Left cardiac atrium (tissue), 4 donors: ENCODE data around the gene FTSJ1. TPM values are rescaled to one million over a fixed set of nuclear protein-coding genes. Genes with fewer than 3 reads are reported as not detected.
"Not testable (repeated sequence)": the region's sequence is repeated elsewhere in the genome, so short reads cannot be mapped to it uniquely, and the experiment has no call there.

Experiments used
- ATAC-seq, 2 donors: fragments of 200-7000 bp; cut with Tn5 transposase; one replicate each; pipeline ENCODE4 v1.9.1; 2020; ENCODE audit warnings: mild to moderate bottlenecking in 2 of 2, moderate library complexity in 2 of 2
- DNase-seq: peaks from one replicate; pipeline ENCODE4 v3.0.0-alpha.2; 2020
- intact Hi-C, 2 donors: fragments of 100-400 bp; cut with DNase I; formaldehyde crosslinking; loops; one replicate each; pipeline versions ENCODE4 v1.14.1 to v1.15.1; 2022 to 2023
- total RNA-seq, 2 donors: library from RNA; stranded (reverse); fragmentation: NEBNext Ultra II Directional; extraction: Animal tissue kit (Norgen Biotek cat#: 25700); gene quantifications; one replicate each; pipeline ENCODE4 v1.2.1, GENCODE V29; 2021
- donor health status: DM: no; HTN: yes; CAD: no.
- donor health status: DM: no; HTN: yes; CAD: no; lungs with severe emphysema.
- donor health status: DM: yes; HTN: yes; CAD: no.
- donor health status: Dilated cardiomyopathy.

FTSJ1 gene
- total RNA-seq, 2 donors from 2014 or later = 19.0 to 29.1 TPM

- intact Hi-C loops = no loop called here
- peak in 1 of 2 donors; percentile 8 for ATAC-seq
- no peak for DNase-seq
These were observed 39.8 kb downstream of the FTSJ1 start for GRCh38 chrX:48515842-48516241.

GRCh38 chrX:48516285-48516684 lies 40.3 kb downstream of the FTSJ1 start:
- intact Hi-C loops = no loop called here
- ATAC-seq (peak in 1 of 2 donors; percentile 40), DNase-seq (no peak)

- no peak for ATAC-seq
- no peak for DNase-seq
- intact Hi-C loops = no loop called here
These were observed 41.0 kb downstream of the FTSJ1 start for GRCh38 chrX:48516987-48517386.

- intact Hi-C loops = not testable (repeated sequence)
These were observed 43.5 kb downstream of the FTSJ1 start for GRCh38 chrX:48519481-48519880.

GRCh38 chrX:48520455-48520854 lies 44.5 kb downstream of the FTSJ1 start:
- DNase-seq = no peak
- intact Hi-C loops = no loop called here
- no peak for ATAC-seq

More at GRCh38 chrX:48519481-48519880, 43.5 kb downstream of the FTSJ1 start:
- ATAC-seq, DNase-seq: not testable (repeated sequence)

GRCh38 chrX:48520976-48521352 lies 45.0 kb downstream of the FTSJ1 start:
- ATAC-seq = no peak
- no peak for DNase-seq
- intact Hi-C loops = no loop called here

- DNase-seq (peak; percentile 92), ATAC-seq (peak; percentile 99 to 100)
- intact Hi-C loops = no loop called here
These were observed 45.6 kb downstream of the FTSJ1 start, which contains the start of gene EBP for GRCh38 chrX:48521353-48522243. TSS of gene EBP (plus strand) at chrX:48521808. CDS start at chrX:48523772, 1,964 bp downstream.

- intact Hi-C loops = no loop called here
- DNase-seq (no peak), ATAC-seq (no peak)
These were observed 46.3 kb downstream of the FTSJ1 start for GRCh38 chrX:48522291-48522690.

- intact Hi-C loops = no loop called here
- no peak for ATAC-seq
- DNase-seq = no peak
These were observed 47.7 kb downstream of the FTSJ1 start for GRCh38 chrX:48523682-48524081.

GRCh38 chrX:48525853-48526252 lies 49.9 kb downstream of the FTSJ1 start:
- ATAC-seq, DNase-seq, intact Hi-C loops: not testable (repeated sequence)

- intact Hi-C loops = no loop called here
- no peak for ATAC-seq
- no peak for DNase-seq
These were observed 54.7 kb downstream of the FTSJ1 start for GRCh38 chrX:48530736-48531135.

- ATAC-seq (peak; percentile 70 to 92), DNase-seq (no peak)
- intact Hi-C loops = no loop called here
These were observed 55.5 kb downstream of the FTSJ1 start for GRCh38 chrX:48531358-48531959.

- intact Hi-C loops = no loop called here
- ATAC-seq = peak in 1 of 2 donors; percentile 46
These were observed 56.2 kb downstream of the FTSJ1 start for GRCh38 chrX:48532161-48532560.

GRCh38 chrX:48533165-48533564 lies 57.2 kb downstream of the FTSJ1 start:
- no peak for DNase-seq
- intact Hi-C loops = no loop called here
- ATAC-seq = no peak

More at GRCh38 chrX:48532161-48532560, 56.2 kb downstream of the FTSJ1 start:
- DNase-seq = no peak

Other genes starting within 250 kb of the FTSJ1 start
- gene SSX1, start 220.8 kb upstream of the FTSJ1 start, total RNA-seq = not detected
- gene SSX3, start 119.5 kb upstream of the FTSJ1 start, total RNA-seq = not detected
- not detected for gene SSX4, start 92.7 kb upstream of the FTSJ1 start, total RNA-seq
- gene SSX4B, start 64.2 kb upstream of the FTSJ1 start, total RNA-seq = not detected
- gene SLC38A5, start 5.9 kb upstream of the FTSJ1 start, total RNA-seq = 1 to 10 TPM; 1.2 to 5.0 TPM
- 10 to 100 TPM; 11.1 to 19.1 TPM for gene PORCN, start 32.8 kb downstream of the FTSJ1 start, total RNA-seq
- gene EBP, start 45.6 kb downstream of the FTSJ1 start, total RNA-seq = 10 to 100 TPM; 68.8 to 85.2 TPM
- gene TBC1D25, start 63.5 kb downstream of the FTSJ1 start, total RNA-seq = 10 to 100 TPM; 12.4 to 18.1 TPM
- 100 to 1,000 TPM; 129 to 242 TPM for gene RBM3, start 98.3 kb downstream of the FTSJ1 start, total RNA-seq
- gene WDR13, start 121.3 kb downstream of the FTSJ1 start, total RNA-seq = 100 to 1,000 TPM; 142 to 178 TPM
- 1 to 10 TPM; 5.0 to 9.1 TPM for gene WAS, start 207.6 kb downstream of the FTSJ1 start, total RNA-seq
- 1 to 10 TPM; 3.6 to 3.8 TPM for gene SUV39H1, start 220.5 kb downstream of the FTSJ1 start, total RNA-seq